Neuronal stem cell (in vitro differentiated cells): ENCODE data around the gene LIN54.
"Not testable (repeated sequence)": the region's sequence is repeated elsewhere in the genome, so short reads cannot be mapped to it uniquely, and the experiment has no call there.

Source experiments
- DNase-seq: peaks from one replicate; pipeline ENCODE4 v3.0.0-alpha.2; 2013; ENCODE audit warnings: low spot score
- H2AFZ ChIP-seq: one replicate; pipeline ENCODE4 v1.6.1; 2013; ENCODE audit warnings: mild to moderate bottlenecking, low read length, inconsistent platforms
- H2AK5ac ChIP-seq: 2 replicates; pipeline ENCODE4 v1.6.1; 2013; ENCODE audit warnings: low read depth, mild to moderate bottlenecking, inconsistent platforms, low read length, moderate library complexity, mixed read lengths
- H2BK120ac ChIP-seq: 2 replicates; pipeline ENCODE4 v1.6.1; 2013; ENCODE audit warnings: low read depth, mild to moderate bottlenecking, inconsistent platforms, low read length, moderate library complexity, mixed read lengths
- H2BK12ac ChIP-seq: one replicate; pipeline ENCODE4 v1.6.1; 2013; ENCODE audit warnings: low read length, inconsistent platforms
- H2BK15ac ChIP-seq: 2 replicates; pipeline ENCODE4 v1.6.1; 2013; ENCODE audit warnings: mild to moderate bottlenecking, low read length, inconsistent platforms, mixed read lengths
- H2BK5ac ChIP-seq: one replicate; pipeline ENCODE4 v1.6.1; 2013; ENCODE audit warnings: inconsistent platforms, mild to moderate bottlenecking, low read length, moderate library complexity
- H3K14ac ChIP-seq: one replicate; pipeline ENCODE4 v1.6.1; 2013; ENCODE audit warnings: low read length, inconsistent platforms
- H3K18ac ChIP-seq: 2 replicates; pipeline ENCODE4 v1.6.1; 2013; ENCODE audit warnings: low read length, inconsistent platforms
- H3K23ac ChIP-seq: 2 replicates; pipeline ENCODE4 v1.6.1; 2013; ENCODE audit warnings: low read depth, mild to moderate bottlenecking, mixed read lengths, low read length, inconsistent platforms; ENCODE audit not compliant: poor library complexity
- H3K27ac ChIP-seq: replicated peaks from 3 replicates; pipeline ENCODE4 v1.5.1; 2013; ENCODE audit warnings: low read length, inconsistent platforms
- H3K27me3 ChIP-seq, 3 experiments: 2 replicates each; pipeline ENCODE4 v1.6.1; 2013; ENCODE audit warnings: low read length in 3 of 3, mild to moderate bottlenecking in 2 of 3, inconsistent platforms in 1 of 3, low read depth in 1 of 3, mixed read lengths in 1 of 3, moderate library complexity in 1 of 3; ENCODE audit not compliant: control insufficient read depth in 3 of 3, insufficient read depth in 3 of 3
- H3K36me3 ChIP-seq, 2 donors: replicated peaks in 1 of 2; 2 replicates each; pipeline ENCODE4 v1.6.1; 2013; ENCODE audit warnings: low read length in 2 of 2; ENCODE audit not compliant: control insufficient read depth in 2 of 2, insufficient read depth in 2 of 2
- H3K4ac ChIP-seq: 2 replicates; pipeline ENCODE4 v1.6.1; 2013; ENCODE audit warnings: inconsistent platforms, mild to moderate bottlenecking, low read length, moderate library complexity
- H3K4me1 ChIP-seq, 2 donors: 1 replicate in 1 of 2; 2 replicates in 1 of 2; pipeline ENCODE4 v1.6.1; 2013; ENCODE audit warnings: low read length in 2 of 2, low read depth in 1 of 2; ENCODE audit not compliant: control insufficient read depth in 2 of 2, insufficient read depth in 1 of 2
- H3K4me2 ChIP-seq: one replicate; pipeline ENCODE4 v1.6.1; 2013; ENCODE audit warnings: mild to moderate bottlenecking, low read length, inconsistent platforms; ENCODE audit not compliant: insufficient read depth, poor library complexity, severe bottlenecking
- H3K4me3 ChIP-seq, 2 donors: 2 replicates each; pipeline ENCODE4 v1.5.1; 2013; ENCODE audit warnings: low read length in 2 of 2, mild to moderate bottlenecking in 2 of 2, inconsistent platforms in 1 of 2, moderate library complexity in 1 of 2
- H3K79me1 ChIP-seq: one replicate; pipeline ENCODE4 v1.6.1; 2013; ENCODE audit warnings: low read depth, mild to moderate bottlenecking, inconsistent platforms, low read length, moderate library complexity
- H3K9ac ChIP-seq: one replicate; pipeline ENCODE4 v1.6.1; 2013; ENCODE audit warnings: mild to moderate bottlenecking, low read depth, low read length, inconsistent platforms; ENCODE audit not compliant: poor library complexity
- H3K9me3 ChIP-seq, 2 donors: replicated peaks in 1 of 2; 2 replicates each; pipeline versions ENCODE3 to v1.6.1; 2013; ENCODE audit warnings: low read length in 2 of 2, mild to moderate bottlenecking in 2 of 2, inconsistent platforms in 1 of 2, low read depth in 1 of 2, mixed read lengths in 1 of 2, moderate library complexity in 1 of 2; ENCODE audit not compliant: control insufficient read depth in 2 of 2, insufficient read depth in 1 of 2
- H4K8ac ChIP-seq: one replicate; pipeline ENCODE4 v1.6.1; 2013; ENCODE audit warnings: low read depth, mild to moderate bottlenecking, inconsistent platforms, low read length, moderate library complexity
- H4K91ac ChIP-seq: one replicate; pipeline ENCODE4 v1.6.1; 2013; ENCODE audit warnings: low read length, low read depth, mild to moderate bottlenecking, inconsistent platforms; ENCODE audit not compliant: poor library complexity
- WGBS, 2 donors: extraction: QIAGEN DNeasy Blood & Tissue Kit; methylation state at CpG; one replicate each; pipeline ENCODE4 v1.1.7; 2013; ENCODE audit warnings: missing lambda C conversion rate in 2 of 2, mixed read lengths in 1 of 2; ENCODE audit not compliant: insufficient read length in 2 of 2, insufficient replicate concordance in 1 of 2; ENCODE audit errors: extremely low coverage in 2 of 2; 5-methylcytosine and 5-hydroxymethylcytosine counted together

Gene LIN54

GRCh38 chr4:82913968-82914367 is 96.7 kb downstream of the LIN54 start:
- H3K23ac ChIP-seq, H3K4me2 ChIP-seq, H3K27ac ChIP-seq, H3K4ac ChIP-seq, H3K4me3 ChIP-seq, H2BK5ac ChIP-seq, H4K91ac ChIP-seq, H2BK15ac ChIP-seq, H3K18ac ChIP-seq, H2AK5ac ChIP-seq, H4K8ac ChIP-seq, H3K14ac ChIP-seq, DNase-seq, H3K79me1 ChIP-seq, H3K9me3 ChIP-seq, H3K4me1 ChIP-seq, H3K9ac ChIP-seq, H2BK120ac ChIP-seq, H3K27me3 ChIP-seq, H2BK12ac ChIP-seq, H2AFZ ChIP-seq: not testable (repeated sequence)
- H3K36me3 ChIP-seq, result peaks cover 4 to 81% of the 10 kb centered on the region in 2 donors
- WGBS, 2 donors, result no CpG with 5 or more reads among the region's 2 CpGs

DNA sequence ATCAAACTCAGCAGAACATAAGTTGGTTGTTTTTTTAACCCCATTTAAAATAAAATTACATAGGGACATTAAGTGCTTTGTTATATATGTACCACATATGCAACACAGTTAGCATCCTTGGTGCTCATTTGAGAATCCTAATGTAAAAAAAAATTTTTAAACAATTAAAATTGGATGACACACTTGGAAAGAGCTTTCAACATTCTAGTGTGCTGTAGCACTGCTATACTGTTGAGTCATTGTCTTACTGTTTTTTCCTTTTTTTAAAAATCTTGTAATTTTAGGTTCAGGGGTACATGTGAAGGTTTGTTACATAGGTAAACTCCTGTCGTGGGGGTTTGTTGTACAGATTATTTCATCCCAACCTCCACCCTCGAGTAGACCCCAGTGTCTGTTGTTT is 97.3 kb downstream of the LIN54 start:
- no peak overlapping the region for H3K4ac ChIP-seq
- H3K23ac ChIP-seq, result no peak overlapping the region
- no peak overlapping the region for H4K8ac ChIP-seq
- H3K79me1 ChIP-seq, result no peaks in the 10 kb centered on the region
- H3K18ac ChIP-seq, result no peak overlapping the region
- DNase-seq, result no peak
- no peak overlapping the region for H3K27ac ChIP-seq
- no CpG with 5 or more reads among the region's 2 CpGs for WGBS, 2 donors
- H3K4me3 ChIP-seq, result no peak overlapping the region
- H4K91ac ChIP-seq, result no peak overlapping the region
- H3K9me3 ChIP-seq, result no peaks in the 10 kb centered on the region
- no peak overlapping the region for H2BK120ac ChIP-seq
- H3K36me3 ChIP-seq, result peaks cover 6 to 82% of the 10 kb centered on the region in 2 donors
- H3K9ac ChIP-seq, result no peak overlapping the region
- no peak overlapping the region for H2AFZ ChIP-seq
- no peak overlapping the region for H2AK5ac ChIP-seq
- H2BK15ac ChIP-seq, result no peak overlapping the region
- H3K27me3 ChIP-seq, result no peaks in the 10 kb centered on the region
- H2BK12ac ChIP-seq, result no peak overlapping the region
- H3K14ac ChIP-seq, result no peak overlapping the region
- H3K4me2 ChIP-seq, result no peak overlapping the region
- H3K4me1 ChIP-seq, result no peaks in the 10 kb centered on the region
- no peak overlapping the region for H2BK5ac ChIP-seq

DNA sequence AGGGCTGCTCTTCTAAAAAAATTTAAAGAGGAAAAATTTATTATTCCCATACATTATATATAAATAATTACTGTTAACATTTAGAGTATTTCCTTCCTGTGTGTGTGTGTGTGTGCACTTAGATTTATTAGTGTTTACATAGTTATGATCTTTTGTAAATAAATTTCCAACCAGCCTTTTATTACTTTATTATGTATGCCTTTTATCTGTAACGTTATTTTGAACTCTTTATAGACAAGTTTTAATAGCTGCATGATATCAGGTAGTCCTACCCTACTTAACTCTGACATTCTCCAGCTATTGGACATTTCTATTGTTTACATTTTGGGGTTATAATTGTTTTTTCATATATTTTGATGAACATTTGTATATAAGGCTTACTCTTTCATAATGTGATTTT is 101.3 kb downstream of the LIN54 start:
- no peak overlapping the region for H2BK15ac ChIP-seq
- no peak overlapping the region for H3K23ac ChIP-seq
- no peak overlapping the region for H3K4ac ChIP-seq
- H3K79me1 ChIP-seq, result no peaks in the 10 kb centered on the region
- H3K27me3 ChIP-seq, result no peaks in the 10 kb centered on the region
- H3K4me3 ChIP-seq, result no peak overlapping the region
- no peak overlapping the region for H3K18ac ChIP-seq
- no peak overlapping the region for H2BK120ac ChIP-seq
- H2BK12ac ChIP-seq, result no peak overlapping the region
- H3K4me1 ChIP-seq, result no peaks in the 10 kb centered on the region
- DNase-seq, result no peak
- no peak overlapping the region for H2AFZ ChIP-seq
- H3K27ac ChIP-seq, result no peak overlapping the region
- H4K91ac ChIP-seq, result no peak overlapping the region
- no peak overlapping the region for H4K8ac ChIP-seq
- no peak overlapping the region for H2AK5ac ChIP-seq
- no peaks in the 10 kb centered on the region for H3K9me3 ChIP-seq
- no peak overlapping the region for H3K4me2 ChIP-seq
- H2BK5ac ChIP-seq, result no peak overlapping the region
- H3K36me3 ChIP-seq, result peaks cover 1 to 92% of the 10 kb centered on the region in 2 donors
- H3K9ac ChIP-seq, result no peak overlapping the region
- no peak overlapping the region for H3K14ac ChIP-seq
- WGBS, 2 donors, result no CpG with 5 or more reads among the region's 1 CpG

DNA sequence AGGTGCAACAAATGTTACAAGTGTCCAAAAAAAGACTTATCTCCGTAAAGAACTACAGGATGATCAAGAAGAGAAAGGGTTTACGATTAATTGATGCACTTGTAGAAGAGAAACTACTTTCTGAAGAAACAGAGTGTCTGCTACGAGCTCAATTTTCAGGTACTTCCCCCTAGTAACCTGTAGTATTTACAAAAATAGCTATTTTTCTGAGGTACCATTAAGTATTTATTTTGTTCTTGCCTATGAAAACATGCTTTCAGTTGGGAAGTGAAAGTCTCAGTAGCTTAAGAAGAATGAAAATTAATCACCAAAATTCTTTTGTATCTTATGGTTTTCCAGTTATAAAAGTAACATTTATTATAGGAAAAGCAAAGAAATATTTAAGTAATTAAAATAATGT is 104.2 kb downstream of the LIN54 start:
- Histone ChIP-seq H2BK12ac (no peak overlapping the region), H3K4ac (no peak overlapping the region), H3K14ac (no peak overlapping the region), H4K91ac (no peak overlapping the region), H3K27me3 (no peaks in the 10 kb centered on the region), H2BK15ac (no peak overlapping the region), H3K79me1 (no peaks in the 10 kb centered on the region), H3K4me2 (no peak overlapping the region), H2BK120ac (no peak overlapping the region), H3K18ac (no peak overlapping the region), H2AFZ (no peak overlapping the region), H3K27ac (no peak overlapping the region), H3K4me3 (no peak overlapping the region), H4K8ac (no peak overlapping the region), H3K9me3 (no peaks in the 10 kb centered on the region), H3K23ac (no peak overlapping the region), H3K4me1 (no peaks in the 10 kb centered on the region), H2BK5ac (no peak overlapping the region), H3K9ac (no peak overlapping the region), H3K36me3 (peaks cover 4 to 73% of the 10 kb centered on the region in 2 donors), H2AK5ac (no peak overlapping the region)
- no CpG with 5 or more reads among the region's 3 CpGs for WGBS, 2 donors
- no peak for DNase-seq
